A549 (cell line): ENCODE data around the gene TOR1B.

ENCODE experiments used
- BHLHE40 ChIP-seq: IDR thresholded peaks from 2 replicates; pipeline ENCODE4 v1.6.1; 2012; ENCODE audit warnings: low read depth, low read length, inconsistent platforms
- CHD4 ChIP-seq: fragments of 200-600 bp; sonication (generic); IDR thresholded peaks from 2 replicates; pipeline ENCODE4 v1.6.1; 2016; ENCODE audit warnings: antibody characterized with exemption, mild to moderate bottlenecking, borderline replicate concordance
- EP300 ChIP-seq, 2 experiments: fragments of >200 bp; sonication (Bioruptor Twin); formaldehyde crosslinking; IDR thresholded peaks; 2 replicates in 1 of 2; 3 replicates in 1 of 2; pipeline ENCODE4 v1.6.1; 2016 to 2017
- MAZ ChIP-seq: fragments of 150-350 bp; IDR thresholded peaks from 2 replicates; pipeline ENCODE4 v1.6.1; 2014; ENCODE audit warnings: antibody characterized with exemption, low read depth, low read length, borderline replicate concordance
- POLR2AphosphoS2 ChIP-seq: conservative IDR thresholded peaks from 2 replicates; pipeline ENCODE4 v1.6.1; 2012; ENCODE audit warnings: low read length, improper control_type of control experiment, inconsistent platforms
- RCOR1 ChIP-seq: fragments of 150-350 bp; IDR thresholded peaks from 2 replicates; pipeline ENCODE4 v1.6.1; 2014; ENCODE audit warnings: antibody characterized with exemption, low read length, low read depth
- SMC3 ChIP-seq: fragments of >200 bp; sonication (Bioruptor Twin); formaldehyde crosslinking; IDR thresholded peaks from 3 replicates; pipeline ENCODE4 v1.6.1; 2018; ENCODE audit warnings: inconsistent platforms
- TF ChIP-seq, protein P1 (sequence below): fragments of >200 bp; sonication (Bioruptor Twin); formaldehyde crosslinking; IDR thresholded peaks from 3 replicates; pipeline ENCODE4 v1.5.1; 2016

DNA sequence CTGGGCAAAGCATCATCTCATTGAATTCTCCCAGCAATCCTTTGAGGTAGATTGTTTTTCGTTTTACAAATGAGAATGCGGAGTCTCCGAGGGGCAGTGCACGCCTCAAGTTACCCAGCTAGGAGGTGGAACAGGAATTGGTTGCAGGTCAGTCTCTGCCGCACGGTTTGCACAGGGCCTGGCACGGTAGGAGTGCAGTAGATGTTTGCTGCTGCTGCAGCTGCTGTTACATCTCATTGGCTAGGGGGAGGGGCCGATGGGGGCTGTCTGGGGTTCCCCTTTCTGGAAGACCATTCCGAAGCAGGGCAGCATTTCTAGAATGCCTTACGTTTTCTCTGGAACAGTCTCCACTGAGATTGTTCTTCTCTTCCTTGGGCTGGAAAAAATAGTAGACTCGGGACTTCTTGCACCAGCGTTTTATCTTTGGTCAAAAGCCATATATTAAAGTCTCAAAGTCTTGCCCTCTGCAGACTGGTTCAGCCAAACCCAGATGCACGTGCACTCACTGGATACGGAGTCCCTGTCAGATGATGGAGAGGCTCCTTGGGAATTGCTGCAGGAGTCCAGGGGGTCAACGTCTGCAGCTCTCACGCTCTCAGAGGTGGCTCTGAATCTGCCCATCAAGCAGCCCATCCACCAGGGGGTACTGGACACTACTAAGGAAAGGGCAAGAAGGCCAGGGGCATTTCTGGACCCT lies 33.5 kb downstream of the TOR1B start:
- TF ChIP-seq, protein P1, sequence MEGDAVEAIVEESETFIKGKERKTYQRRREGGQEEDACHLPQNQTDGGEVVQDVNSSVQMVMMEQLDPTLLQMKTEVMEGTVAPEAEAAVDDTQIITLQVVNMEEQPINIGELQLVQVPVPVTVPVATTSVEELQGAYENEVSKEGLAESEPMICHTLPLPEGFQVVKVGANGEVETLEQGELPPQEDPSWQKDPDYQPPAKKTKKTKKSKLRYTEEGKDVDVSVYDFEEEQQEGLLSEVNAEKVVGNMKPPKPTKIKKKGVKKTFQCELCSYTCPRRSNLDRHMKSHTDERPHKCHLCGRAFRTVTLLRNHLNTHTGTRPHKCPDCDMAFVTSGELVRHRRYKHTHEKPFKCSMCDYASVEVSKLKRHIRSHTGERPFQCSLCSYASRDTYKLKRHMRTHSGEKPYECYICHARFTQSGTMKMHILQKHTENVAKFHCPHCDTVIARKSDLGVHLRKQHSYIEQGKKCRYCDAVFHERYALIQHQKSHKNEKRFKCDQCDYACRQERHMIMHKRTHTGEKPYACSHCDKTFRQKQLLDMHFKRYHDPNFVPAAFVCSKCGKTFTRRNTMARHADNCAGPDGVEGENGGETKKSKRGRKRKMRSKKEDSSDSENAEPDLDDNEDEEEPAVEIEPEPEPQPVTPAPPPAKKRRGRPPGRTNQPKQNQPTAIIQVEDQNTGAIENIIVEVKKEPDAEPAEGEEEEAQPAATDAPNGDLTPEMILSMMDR = no peak
- TF ChIP-seq CHD4 = no peak
- TF ChIP-seq BHLHE40 = no peak
- TF ChIP-seq POLR2AphosphoS2 = no peak
- TF ChIP-seq EP300 (IDR thresholded peaks at IDR 0.05) = no peak
- no peak for TF ChIP-seq MAZ
- TF ChIP-seq SMC3 = no peak
- TF ChIP-seq RCOR1 = no peak
